SU-DHL-6 (cell line): ENCODE measurements around the gene ATP6V0D1.

Source experiments
- H2AFZ ChIP-seq: fragments of 200-600 bp; sonication (generic); 2 replicates; pipeline ENCODE4 v1.6.1; 2014; ENCODE audit warnings: low read depth, mild to moderate bottlenecking, moderate library complexity, mixed read lengths, antibody characterized with exemption, low read length; ENCODE audit not compliant: severe bottlenecking
- H3F3A ChIP-seq: fragments of 200-600 bp; shearing (Covaris generic); 2 replicates; pipeline ENCODE4 v1.6.0; 2016; ENCODE audit warnings: antibody characterized with exemption, mild to moderate bottlenecking; ENCODE audit not compliant: insufficient read depth
- H3K27ac ChIP-seq: fragments of 200-600 bp; sonication (generic); 2 replicates; pipeline ENCODE4 v1.5.1; 2016; ENCODE audit warnings: low read depth, mild to moderate bottlenecking, low read length, moderate library complexity, mixed read lengths
- H3K27me3 ChIP-seq: fragments of 200-600 bp; sonication (generic), shearing (Covaris generic); 2 replicates; pipeline ENCODE4 v1.6.0; 2014; ENCODE audit warnings: mild to moderate bottlenecking, low read length
- H3K36me3 ChIP-seq: fragments of 200-600 bp; sonication (generic); 2 replicates; pipeline ENCODE4 v1.6.1; 2014; ENCODE audit warnings: mild to moderate bottlenecking, low read length, mixed read lengths
- H3K4me2 ChIP-seq: fragments of 300-600, 200-600 bp; shearing (Covaris generic), sonication (generic); 2 replicates; pipeline ENCODE4 v1.6.0; 2014; ENCODE audit warnings: low read length, low read depth, mild to moderate bottlenecking; ENCODE audit not compliant: poor library complexity, severe bottlenecking
- H3K4me3 ChIP-seq: fragments of 200-600 bp; sonication (generic); 2 replicates; pipeline ENCODE4 v1.5.1; 2014; ENCODE audit warnings: antibody characterized with exemption, low read length, mild to moderate bottlenecking, mixed read lengths; ENCODE audit not compliant: insufficient read depth, poor library complexity, severe bottlenecking
- H3K79me2 ChIP-seq: fragments of 200-600 bp; sonication (generic); 2 replicates; pipeline ENCODE4 v1.6.1; 2014; ENCODE audit warnings: mild to moderate bottlenecking, low read length, moderate library complexity; ENCODE audit not compliant: insufficient read depth
- H3K9ac ChIP-seq: fragments of 200-600 bp; sonication (generic); 2 replicates; pipeline ENCODE4 v1.7.0; 2014; ENCODE audit warnings: mild to moderate bottlenecking, low read length
- H3K9me2 ChIP-seq: fragments of 200-600 bp; sonication (generic); replicated peaks from 2 replicates; pipeline ENCODE4 v1.6.1; 2014; ENCODE audit warnings: low read length; ENCODE audit not compliant: insufficient read depth
- H3K9me3 ChIP-seq: fragments of 200-600 bp; sonication (generic); 2 replicates; pipeline ENCODE4 v1.6.1; 2014; ENCODE audit warnings: low read length, mixed read lengths; ENCODE audit not compliant: insufficient read depth
- H4K20me1 ChIP-seq: fragments of 200-600 bp; sonication (generic); 2 replicates; pipeline ENCODE4 v1.6.1; 2014; ENCODE audit warnings: low read depth, mild to moderate bottlenecking, antibody characterized with exemption, low read length, moderate library complexity, mixed read lengths
- EZH2phosphoT487 ChIP-seq: fragments of 200-600 bp; sonication (generic), shearing (Covaris generic); conservative IDR thresholded peaks from 2 replicates; pipeline ENCODE4 v1.6.1; 2018; ENCODE audit warnings: mild to moderate bottlenecking, antibody characterized with exemption, low read length, moderate library complexity, mixed read lengths
- TF ChIP-seq, protein P1 (sequence below): fragments of 200-600 bp; sonication (generic); IDR thresholded peaks from one replicate; pipeline ENCODE4 v1.5.1; 2017; ENCODE audit warnings: antibody characterized with exemption, mild to moderate bottlenecking, low read length, moderate library complexity; ENCODE audit not compliant: insufficient read depth, poor library complexity, severe bottlenecking

ATP6V0D1 gene

DNA sequence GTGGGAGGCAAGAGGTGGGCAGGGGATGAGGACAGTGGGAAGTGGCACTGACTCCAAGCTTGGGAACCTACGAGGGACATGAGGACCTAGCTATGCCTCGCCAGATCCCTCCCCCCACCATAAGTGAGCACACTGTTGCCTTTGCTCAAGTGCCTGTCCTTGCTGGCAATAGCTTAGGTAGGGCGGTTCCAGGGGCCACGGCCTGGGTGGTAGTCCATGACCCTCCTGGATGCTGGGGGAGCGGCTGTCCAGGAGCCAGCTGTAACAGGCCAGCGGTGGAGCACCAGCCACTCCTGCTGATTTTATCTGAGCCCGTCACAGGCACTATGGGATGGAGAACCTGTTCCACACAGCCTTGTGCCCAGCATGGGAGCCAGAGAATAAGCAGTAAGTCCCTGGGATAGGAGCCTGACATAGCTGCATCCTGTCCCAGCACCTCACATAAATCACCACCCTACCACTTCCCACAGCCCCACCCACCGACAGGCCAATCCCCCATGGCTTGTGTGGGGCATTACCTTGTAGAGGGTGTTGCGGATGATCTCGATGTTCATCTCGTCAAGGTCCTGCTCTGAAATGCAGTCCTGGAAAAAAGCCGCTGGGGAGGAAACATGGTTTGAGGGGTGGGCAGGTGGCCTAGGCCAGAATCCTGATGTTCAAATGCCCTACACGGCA, 38.2 kb downstream of the ATP6V0D1 start:
- Histone ChIP-seq H3F3A (no peaks in the 10 kb centered on the region), H3K4me2 (no peak overlapping the region), H3K9ac (no peak overlapping the region), H2AFZ (no peak overlapping the region), H3K9me3 (no peaks in the 10 kb centered on the region), H3K27me3 (no peaks in the 10 kb centered on the region), H3K36me3 (no peaks in the 10 kb centered on the region), H4K20me1 (no peaks in the 10 kb centered on the region), H3K4me3 (no peak overlapping the region), H3K79me2 (no peaks in the 10 kb centered on the region; the same call in 1 of the 2 replicates), H3K9me2 (no peaks in the 10 kb centered on the region), H3K27ac (no peak overlapping the region)
- TF ChIP-seq EZH2phosphoT487, result no peak
- TF ChIP-seq, protein P1, sequence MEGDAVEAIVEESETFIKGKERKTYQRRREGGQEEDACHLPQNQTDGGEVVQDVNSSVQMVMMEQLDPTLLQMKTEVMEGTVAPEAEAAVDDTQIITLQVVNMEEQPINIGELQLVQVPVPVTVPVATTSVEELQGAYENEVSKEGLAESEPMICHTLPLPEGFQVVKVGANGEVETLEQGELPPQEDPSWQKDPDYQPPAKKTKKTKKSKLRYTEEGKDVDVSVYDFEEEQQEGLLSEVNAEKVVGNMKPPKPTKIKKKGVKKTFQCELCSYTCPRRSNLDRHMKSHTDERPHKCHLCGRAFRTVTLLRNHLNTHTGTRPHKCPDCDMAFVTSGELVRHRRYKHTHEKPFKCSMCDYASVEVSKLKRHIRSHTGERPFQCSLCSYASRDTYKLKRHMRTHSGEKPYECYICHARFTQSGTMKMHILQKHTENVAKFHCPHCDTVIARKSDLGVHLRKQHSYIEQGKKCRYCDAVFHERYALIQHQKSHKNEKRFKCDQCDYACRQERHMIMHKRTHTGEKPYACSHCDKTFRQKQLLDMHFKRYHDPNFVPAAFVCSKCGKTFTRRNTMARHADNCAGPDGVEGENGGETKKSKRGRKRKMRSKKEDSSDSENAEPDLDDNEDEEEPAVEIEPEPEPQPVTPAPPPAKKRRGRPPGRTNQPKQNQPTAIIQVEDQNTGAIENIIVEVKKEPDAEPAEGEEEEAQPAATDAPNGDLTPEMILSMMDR, result no peak

DNA sequence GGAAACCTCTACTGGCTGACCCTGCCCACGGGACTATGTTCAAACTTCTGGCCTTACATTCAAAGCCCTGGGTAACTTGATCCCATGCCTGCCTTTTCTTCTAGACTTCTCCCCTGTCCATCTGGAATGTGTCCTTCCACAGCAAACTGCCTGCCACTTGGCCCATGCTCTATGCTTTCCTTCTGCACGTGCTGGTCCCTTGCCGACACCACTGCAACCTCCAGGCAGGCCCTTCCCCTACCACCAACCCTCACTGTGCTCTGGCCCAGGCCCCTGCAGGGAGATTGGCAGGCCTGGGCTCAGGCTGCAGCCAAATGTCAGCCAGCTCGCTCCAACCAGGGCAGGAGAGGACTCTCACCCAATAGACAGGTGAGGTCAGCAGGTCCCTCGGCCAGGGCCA, 39.0 kb downstream of the ATP6V0D1 start:
- no peak overlapping the region for H3K4me3 ChIP-seq
- H3F3A ChIP-seq, result no peaks in the 10 kb centered on the region
- TF ChIP-seq, protein P1, result no peak
- TF ChIP-seq EZH2phosphoT487, result no peak
- no peaks in the 10 kb centered on the region for H3K9me3 ChIP-seq
- H2AFZ ChIP-seq, result no peak overlapping the region
- no peak overlapping the region for H3K27ac ChIP-seq
- no peak overlapping the region for H3K9ac ChIP-seq
- no peaks in the 10 kb centered on the region for H3K36me3 ChIP-seq
- no peaks in the 10 kb centered on the region for H4K20me1 ChIP-seq
- no peaks in the 10 kb centered on the region; the same call in 1 of the 2 replicates for H3K79me2 ChIP-seq
- H3K9me2 ChIP-seq, result no peaks in the 10 kb centered on the region
- no peak overlapping the region for H3K4me2 ChIP-seq
- H3K27me3 ChIP-seq, result no peaks in the 10 kb centered on the region

DNA sequence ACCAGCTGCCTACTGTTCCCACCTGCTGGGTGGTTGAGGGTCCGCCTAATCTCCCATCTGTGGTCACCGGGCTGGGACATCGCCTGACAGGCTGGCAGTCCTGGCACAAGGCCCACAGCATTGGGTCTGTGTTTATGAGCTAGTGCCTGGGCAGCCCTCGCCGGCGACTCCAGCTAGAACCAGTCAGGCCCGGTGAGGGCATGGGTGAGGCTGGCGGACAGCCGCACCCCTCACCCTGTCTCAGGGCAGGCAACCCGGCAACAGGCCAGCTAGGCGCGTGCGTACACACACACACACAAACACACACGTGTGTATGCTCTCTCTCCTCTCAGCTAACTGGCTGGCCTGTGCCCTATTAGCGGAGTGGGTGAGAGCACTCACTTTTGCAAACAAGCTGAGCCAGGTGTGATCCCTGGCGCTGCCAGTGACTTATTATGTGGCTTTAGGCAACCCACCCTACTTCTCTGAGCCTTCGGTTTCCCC, 39.6 kb downstream of the ATP6V0D1 start:
- Histone ChIP-seq H3K9me3 (no peaks in the 10 kb centered on the region), H3K4me2 (no peak overlapping the region), H3K9me2 (no peaks in the 10 kb centered on the region), H3K27ac (no peak overlapping the region), H3K36me3 (no peaks in the 10 kb centered on the region), H3F3A (no peaks in the 10 kb centered on the region), H3K27me3 (no peaks in the 10 kb centered on the region), H3K4me3 (no peak overlapping the region), H3K79me2 (no peaks in the 10 kb centered on the region; the same call in 1 of the 2 replicates), H4K20me1 (no peaks in the 10 kb centered on the region), H2AFZ (no peak overlapping the region), H3K9ac (no peak overlapping the region)
- TF ChIP-seq, protein P1, result no peak
- TF ChIP-seq EZH2phosphoT487, result no peak
